HCT116 (cell line): Measurements from ENCODE around the gene MPC1. TPM values are rescaled to one million over a fixed set of nuclear protein-coding genes. Genes with fewer than 3 reads are reported as not detected.

ENCODE experiments used
- ATAC-seq: fragments of 200-7000 bp; cut with Tn5 transposase; 2 replicates; pipeline ENCODE4 v1.9.1; 2020; ENCODE audit warnings: mild to moderate bottlenecking, moderate library complexity
- BruUV-seq: library from RNA; stranded (reverse); fragments of 400-500 nt; replicated peaks from 2 replicates; lab custom pipeline; 2021; lab: Mats Ljungman, UMichigan
- CTCF ChIA-PET: fragments of 300-600 bp; sonication (Branson Sonifier 250); formaldehyde crosslinking; loops from one replicate; lab custom pipeline; 2021; ENCODE audit warnings: antibody characterized with exemption; lab: Charles Lee
- POLR2A ChIA-PET: fragments of 300-600, 350-600 bp; sonication (Branson Sonifier 250); formaldehyde crosslinking; loops from one replicate; lab custom pipeline; 2021; ENCODE audit warnings: antibody characterized with exemption; lab: Charles Lee
- RAD21 ChIA-PET, 2 experiments: fragments of 300-600 bp; sonication (Branson Sonifier 250); formaldehyde crosslinking; loops; one replicate each; lab custom pipeline; 2023; ENCODE audit warnings: low total read pairs in 2 of 2; ENCODE audit not compliant: uncharacterized antibody in 2 of 2, unreplicated experiment in 2 of 2, low non-redundant PET in 1 of 2; lab: Charles Lee
- DNase-seq: peaks from one replicate; pipeline ENCODE4 v3.0.0-alpha.2; 2010; ENCODE audit warnings: low read depth, low spot score
- H2AFZ ChIP-seq: fragments of 200-600 bp; shearing (Covaris generic), sonication (generic); 2 replicates; pipeline ENCODE4 v1.6.1; 2017; ENCODE audit warnings: low read depth, mixed run types, mixed read lengths, antibody characterized with exemption, low read length; ENCODE audit not compliant: poor library complexity, severe bottlenecking
- H3K27ac ChIP-seq: 2 replicates; pipeline ENCODE4 v1.5.1; 2012; ENCODE audit warnings: low read depth, low read length
- H3K27me3 ChIP-seq: fragments of 200-600 bp; sonication (generic); 2 replicates; pipeline ENCODE4 v1.6.1; 2016; ENCODE audit warnings: mixed run types, low read length, mixed read lengths; ENCODE audit not compliant: insufficient read depth
- H3K36me3 ChIP-seq, 2 experiments: fragments of 200-500 bp in 1 of 2; fragments of 200-600 bp in 1 of 2; sonication (Bioruptor generic) in 1 of 2; sonication (generic) in 1 of 2; 2 replicates each; pipeline versions ENCODE4 v1.5.1 to v1.6.1; 2014 to 2016; ENCODE audit warnings: low read length in 2 of 2, inconsistent platforms in 1 of 2, mixed read lengths in 1 of 2, mixed run types in 1 of 2; ENCODE audit not compliant: insufficient read depth in 2 of 2, control insufficient read depth in 1 of 2
- H3K4me1 ChIP-seq, 2 experiments: fragments of 200-600 bp in 1 of 2; sonication (generic) in 1 of 2; 2 replicates each; pipeline versions ENCODE4 v1.5.1 to v1.6.1; 2012 to 2017; ENCODE audit warnings: low read length in 2 of 2, inconsistent platforms in 1 of 2, mild to moderate bottlenecking in 1 of 2, mixed read lengths in 1 of 2, mixed run types in 1 of 2, moderate library complexity in 1 of 2; ENCODE audit not compliant: insufficient read depth in 2 of 2, control insufficient read depth in 1 of 2
- H3K4me2 ChIP-seq: fragments of 200-600 bp; sonication (generic); 2 replicates; pipeline ENCODE4 v1.6.1; 2017; ENCODE audit warnings: mixed run types, low read length, mixed read lengths
- H3K4me3 ChIP-seq, 2 experiments: fragments of 200-600 bp in 1 of 2; sonication (generic) in 1 of 2; replicated peaks in 1 of 2; 2 replicates each; pipeline ENCODE4 v1.5.1; 2011 to 2016; ENCODE audit warnings: low read length in 2 of 2, control low read depth in 1 of 2, low read depth in 1 of 2, mild to moderate bottlenecking in 1 of 2, mixed read lengths in 1 of 2, mixed run types in 1 of 2
- H3K79me2 ChIP-seq: fragments of 200-600 bp; sonication (generic); 2 replicates; pipeline ENCODE4 v1.6.1; 2017; ENCODE audit warnings: mild to moderate bottlenecking, mixed run types, low read length, moderate library complexity, mixed read lengths; ENCODE audit not compliant: insufficient read depth
- H3K9ac ChIP-seq: fragments of 200-600 bp; sonication (generic); 2 replicates; pipeline ENCODE4 v1.6.1; 2016; ENCODE audit warnings: low read length, mixed read lengths
- H3K9me2 ChIP-seq: fragments of 200-600 bp; sonication (generic), shearing (Covaris generic); 2 replicates; pipeline ENCODE4 v1.6.1; 2017; ENCODE audit warnings: mixed run types, mild to moderate bottlenecking, moderate library complexity; ENCODE audit not compliant: insufficient read depth
- H3K9me3 ChIP-seq, 2 experiments: fragments of 200-500 bp in 1 of 2; fragments of 200-600 bp in 1 of 2; sonication (Bioruptor generic) in 1 of 2; sonication (generic) in 1 of 2; 2 replicates each; pipeline ENCODE4 v1.6.1; 2014 to 2017; ENCODE audit warnings: low read length in 2 of 2, mixed read lengths in 2 of 2, inconsistent platforms in 1 of 2, low read depth in 1 of 2, mild to moderate bottlenecking in 1 of 2, mixed run types in 1 of 2, moderate library complexity in 1 of 2; ENCODE audit not compliant: control insufficient read depth in 1 of 2, insufficient read depth in 1 of 2
- H4K20me1 ChIP-seq: fragments of 200-600 bp; sonication (generic), shearing (Covaris generic); 2 replicates; pipeline ENCODE4 v1.6.1; 2017; ENCODE audit warnings: mixed run types, mild to moderate bottlenecking, moderate library complexity; ENCODE audit not compliant: insufficient read depth
- CBX3 ChIP-seq: IDR thresholded peaks from 2 replicates; pipeline ENCODE4 v1.6.1; 2012; ENCODE audit warnings: low read depth
- CEBPB ChIP-seq: IDR thresholded peaks from 2 replicates; pipeline ENCODE4 v1.6.1; 2012; ENCODE audit warnings: low read depth
- ELF1 ChIP-seq: IDR thresholded peaks from 2 replicates; pipeline ENCODE4 v1.6.1; 2012; ENCODE audit warnings: low read depth, borderline replicate concordance
- EZH2 ChIP-seq: fragments of 200-600 bp; sonication (generic); IDR thresholded peaks from 2 replicates; pipeline ENCODE4 v1.6.1; 2017; ENCODE audit warnings: antibody characterized with exemption, mixed run types
- EZH2phosphoT487 ChIP-seq: fragments of 200-600 bp; IDR thresholded peaks from 2 replicates; pipeline ENCODE4 v1.6.1; 2018; ENCODE audit warnings: antibody characterized with exemption, borderline replicate concordance
- FOSL1 ChIP-seq: IDR thresholded peaks from 2 replicates; pipeline ENCODE4 v1.6.1; 2012; ENCODE audit warnings: low read depth
- POLR2A ChIP-seq: IDR thresholded peaks from 2 replicates; pipeline ENCODE4 v1.7.0; 2011; ENCODE audit warnings: borderline replicate concordance; ENCODE audit not compliant: insufficient read depth, insufficient read length; ENCODE audit errors: extremely low read depth
- YY1 ChIP-seq: IDR thresholded peaks from 2 replicates; pipeline ENCODE4 v1.6.1; 2011; ENCODE audit warnings: low read length, low read depth, moderate library complexity, mild to moderate bottlenecking; ENCODE audit not compliant: insufficient replicate concordance; ENCODE audit errors: extremely low read depth
- ZBTB33 ChIP-seq: IDR thresholded peaks from 2 replicates; pipeline ENCODE4 v1.6.1; 2011; ENCODE audit warnings: mild to moderate bottlenecking, low read length, moderate library complexity; ENCODE audit not compliant: insufficient replicate concordance; ENCODE audit errors: extremely low read depth
- ZFX ChIP-seq: fragments of 450-650 bp; IDR thresholded peaks from 2 replicates; pipeline ENCODE4 v1.6.1; 2017
- ZNF274 ChIP-seq: fragments of 200-500 bp; sonication (Bioruptor generic); IDR thresholded peaks from 2 replicates; pipeline ENCODE4 v1.6.1; 2014; ENCODE audit warnings: mild to moderate bottlenecking, low read depth, low read length, inconsistent platforms
- intact Hi-C: fragments of 100-400 bp; cut with micrococcal nuclease; formaldehyde crosslinking; loops from 2 replicates; pipeline ENCODE4 v1.10.0; 2022
- total RNA-seq: library from RNA; stranded (reverse); gene quantifications from one replicate; pipeline ENCODE4 v1.2.1, GENCODE V29; 2021; ENCODE audit not compliant: unreplicated experiment

The MPC1 gene
- total RNA-seq, 1 experiment from 2014 or later: 15.9 TPM

- H3K4me3 ChIP-seq: no peak overlapping the region
- no peaks in the 10 kb centered on the region for H3K9me3 ChIP-seq
- intact Hi-C loops: no loop called here
- POLR2A ChIA-PET: no interaction called here
- H3K36me3 ChIP-seq: no peaks in the 10 kb centered on the region
- CTCF ChIA-PET: no interaction called here
- no peaks in the 10 kb centered on the region for H3K27me3 ChIP-seq
- DNase-seq: no peak
- no TSS peak for BruUV-seq
- H3K27ac ChIP-seq: no peak overlapping the region
- peaks cover 3 to 6% of the 10 kb centered on the region in 2 experiments; a peak in 2 of 4 replicates for H3K4me1 ChIP-seq
- TF ChIP-seq ELF1 (no peak), EZH2 (no peak), ZNF274 (no peak), YY1 (no peak), EZH2phosphoT487 (no peak), FOSL1 (no peak), CBX3 (no peak), CEBPB (no peak), ZFX (no peak), POLR2A (no peak), ZBTB33 (no peak)
- TF ChIP-seq, all 23 proteins: peak for 0
- no peaks in the 10 kb centered on the region for H4K20me1 ChIP-seq
- H3K9ac ChIP-seq: no peak overlapping the region
- H3K79me2 ChIP-seq: no peaks in the 10 kb centered on the region
- RAD21 ChIA-PET: no interaction called here
- no peak overlapping the region for H2AFZ ChIP-seq
- no peak for ATAC-seq
- no peaks in the 10 kb centered on the region for H3K9me2 ChIP-seq
- H3K4me2 ChIP-seq: no peak overlapping the region
Observed at GRCh38 chr6:166415306-166415705, 32.6 kb upstream of the MPC1 start.
